ENCODE data around the gene HIBCH. TPM values are rescaled to one million over a fixed set of nuclear protein-coding genes. Genes with fewer than 3 reads are reported as not detected.
"Not testable (repeated sequence)": the region's sequence is repeated elsewhere in the genome, so short reads cannot be mapped to it uniquely, and the experiment has no call there.

The HIBCH gene
- total RNA-seq, 1 experiment from 2014 or later = 24.7 TPM

GRCh38 chr2:190280565-190281350 lies 38.9 kb downstream of the HIBCH start:
- Histone ChIP-seq H3K4me3 (replicated peaks in 1 of 2; ENCODE audit: low read depth in 1 of 2, low read length in 2 of 2) (no peak overlapping the region), H3K27ac (ENCODE audit: low read depth, low read length) (no peak overlapping the region), H2AFZ (ENCODE audit: low read depth, low read length, poor library complexity, severe bottlenecking) (no peak overlapping the region), H3K36me3 (ENCODE audit: control insufficient read depth in 1 of 2, insufficient read depth in 2 of 2, low read length in 2 of 2) (0 out of 4 replicates have a peak, but pooled peaks cover 0 to 3% of the 10 kb centered on the region in 2 experiments), H4K20me1 (ENCODE audit: insufficient read depth) (no peaks in the 10 kb centered on the region), H3K9me2 (ENCODE audit: insufficient read depth) (no peaks in the 10 kb centered on the region), H3K27me3 (ENCODE audit: insufficient read depth, low read length) (no peaks in the 10 kb centered on the region), H3K9ac (ENCODE audit: low read length) (no peak overlapping the region), H3K4me2 (ENCODE audit: low read length) (no peak overlapping the region), H3K79me2 (ENCODE audit: insufficient read depth, low read length) (0 out of 2 replicates have a peak, but pooled peaks cover 6% of the 10 kb centered on the region), H3K4me1 (ENCODE audit: control insufficient read depth in 1 of 2, insufficient read depth in 2 of 2, low read length in 2 of 2) (peaks cover 2 to 11% of the 10 kb centered on the region in 2 experiments; a peak in 3 of 4 replicates), H3K9me3 (ENCODE audit: control insufficient read depth in 1 of 2, insufficient read depth in 1 of 2, low read depth in 1 of 2, low read length in 2 of 2) (no peaks in the 10 kb centered on the region)
- no peak for TF ChIP-seq REST (IDR thresholded peaks at IDR 0.05; ENCODE audit: low read depth)
- TF ChIP-seq YY1 (IDR thresholded peaks at IDR 0.05; ENCODE audit: extremely low read depth, insufficient replicate concordance, low read depth, low read length) = no peak
- no peak for TF ChIP-seq ELF1 (IDR thresholded peaks at IDR 0.05; ENCODE audit: borderline replicate concordance, low read depth)
- no peak for TF ChIP-seq MAX (IDR thresholded peaks at IDR 0.05)
- no peak for TF ChIP-seq EZH2phosphoT487 (IDR thresholded peaks at IDR 0.05; ENCODE audit: borderline replicate concordance)
- no peak for TF ChIP-seq EZH2 (IDR thresholded peaks at IDR 0.05)
- no peak for TF ChIP-seq RAD21 (IDR thresholded peaks at IDR 0.05; ENCODE audit: low read depth)
- no peak for TF ChIP-seq CEBPB (IDR thresholded peaks at IDR 0.05; ENCODE audit: low read depth)
- no peak for TF ChIP-seq FOSL1 (IDR thresholded peaks at IDR 0.05; ENCODE audit: low read depth)
- no peak for TF ChIP-seq ZBTB33 (IDR thresholded peaks at IDR 0.05; ENCODE audit: extremely low read depth, insufficient replicate concordance, low read length)
- DNase-seq (ENCODE audit: low read depth, low spot score) (no peak), ATAC-seq (no peak)
- intact Hi-C loops (cut with micrococcal nuclease) = no loop called here
- no TSS peak for BruUV-seq (replicated peaks)
- ChIA-PET RAD21 (ENCODE audit: low non-redundant PET in 1 of 2, low total read pairs in 2 of 2, uncharacterized antibody in 2 of 2, unreplicated experiment in 2 of 2) (no interaction called here), POLR2A (no interaction called here), CTCF (no interaction called here)

- RAD21 ChIA-PET (ENCODE audit: low non-redundant PET in 1 of 2, low total read pairs in 2 of 2, uncharacterized antibody in 2 of 2, unreplicated experiment in 2 of 2); intact Hi-C loops (cut with micrococcal nuclease); H3K4me3 ChIP-seq (replicated peaks in 1 of 2; ENCODE audit: low read depth in 1 of 2, low read length in 2 of 2); H3K9ac ChIP-seq (ENCODE audit: low read length); BruUV-seq (replicated peaks); CTCF ChIA-PET; POLR2A ChIA-PET; H3K4me2 ChIP-seq (ENCODE audit: low read length); H3K27ac ChIP-seq (ENCODE audit: low read depth, low read length); H3K36me3 ChIP-seq (ENCODE audit: control insufficient read depth in 1 of 2, insufficient read depth in 2 of 2, low read length in 2 of 2); DNase-seq (ENCODE audit: low read depth, low spot score); H3K79me2 ChIP-seq (ENCODE audit: insufficient read depth, low read length); H3K9me3 ChIP-seq (ENCODE audit: control insufficient read depth in 1 of 2, insufficient read depth in 1 of 2, low read depth in 1 of 2, low read length in 2 of 2); H3K27me3 ChIP-seq (ENCODE audit: insufficient read depth, low read length); H4K20me1 ChIP-seq (ENCODE audit: insufficient read depth); ATAC-seq; H2AFZ ChIP-seq (ENCODE audit: low read depth, low read length, poor library complexity, severe bottlenecking); H3K9me2 ChIP-seq (ENCODE audit: insufficient read depth): not testable (repeated sequence)
- peaks cover 2 to 11% of the 10 kb centered on the region in 2 experiments; a peak in 3 of 4 replicates for H3K4me1 ChIP-seq (ENCODE audit: control insufficient read depth in 1 of 2, insufficient read depth in 2 of 2, low read length in 2 of 2)
These were observed 40.1 kb downstream of the HIBCH start for GRCh38 chr2:190279256-190280134.

Data from HCT116 (cell line).